IPS-NIHi7 (cell line): ENCODE data around the gene CENPS.
"Not testable (repeated sequence)": the region's sequence is repeated elsewhere in the genome, so short reads cannot be mapped to it uniquely, and the experiment has no call there.

Experiments
- DNase-seq: peaks from one replicate; pipeline ENCODE4 v3.0.0; 2012; ENCODE audit warnings: mixed read lengths; ENCODE audit errors: extremely low spot score

CENPS gene

DNA sequence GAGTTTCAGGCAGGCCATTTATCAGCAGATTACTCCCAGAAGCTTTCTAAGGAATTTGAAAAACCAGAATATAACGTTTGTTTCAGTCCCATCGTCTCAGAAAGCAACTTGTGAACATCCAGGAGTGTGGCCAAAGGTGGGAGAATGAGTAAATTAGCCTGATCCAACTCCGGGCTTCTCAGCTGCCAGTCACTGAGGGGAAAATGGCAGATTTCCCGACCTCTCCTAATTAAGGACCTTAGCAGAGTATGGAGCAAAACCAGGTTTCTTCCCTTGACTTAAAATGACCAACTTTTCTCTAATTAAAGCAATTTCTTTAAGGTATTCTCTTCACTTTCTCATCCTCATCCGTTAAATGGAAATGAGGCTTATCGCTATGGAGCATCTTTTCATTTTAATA is 20.6 kb downstream of the CENPS start:
- no peak for DNase-seq

DNA sequence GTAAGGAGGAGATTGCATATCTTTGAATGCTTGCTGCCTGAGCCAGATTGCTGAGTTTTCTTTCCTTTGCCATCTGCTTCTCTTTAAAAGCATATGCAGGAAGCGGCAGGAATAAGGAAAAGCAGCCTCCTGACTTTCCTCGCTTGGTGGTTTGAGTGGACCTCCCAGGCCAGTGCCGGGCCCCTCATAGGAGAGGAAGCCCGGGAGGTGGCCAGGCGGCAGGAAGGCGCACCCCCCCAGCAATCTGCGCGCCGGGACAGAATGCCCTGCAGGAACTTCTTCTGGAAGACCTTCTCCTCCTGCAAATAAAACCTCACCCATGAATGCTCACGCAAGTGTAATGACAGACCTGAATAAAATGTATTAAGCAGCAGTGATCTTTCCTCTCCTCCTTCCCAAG is 21.1 kb downstream of the CENPS start:
- DNase-seq = peak; percentile 33

DNA sequence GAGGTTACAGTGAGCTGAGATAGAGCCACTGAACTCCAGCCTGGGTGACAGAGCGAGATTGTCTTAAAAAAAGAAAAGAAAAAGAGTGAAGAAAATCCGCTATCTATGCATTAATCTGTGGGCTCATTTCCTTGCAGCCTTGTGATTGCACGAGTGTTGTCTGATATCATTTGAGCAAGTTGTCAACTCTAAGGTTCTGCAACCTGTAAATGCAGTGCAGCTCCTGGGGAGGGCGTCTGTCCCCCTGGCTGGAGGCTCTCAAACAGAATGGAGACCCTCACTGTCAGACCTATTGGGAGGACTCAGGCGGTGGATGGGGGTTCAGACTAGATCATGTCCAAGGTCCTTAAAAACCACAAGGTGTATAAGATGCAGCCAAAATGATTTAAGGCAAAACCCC is 25.8 kb downstream of the CENPS start:
- no peak for DNase-seq

DNA sequence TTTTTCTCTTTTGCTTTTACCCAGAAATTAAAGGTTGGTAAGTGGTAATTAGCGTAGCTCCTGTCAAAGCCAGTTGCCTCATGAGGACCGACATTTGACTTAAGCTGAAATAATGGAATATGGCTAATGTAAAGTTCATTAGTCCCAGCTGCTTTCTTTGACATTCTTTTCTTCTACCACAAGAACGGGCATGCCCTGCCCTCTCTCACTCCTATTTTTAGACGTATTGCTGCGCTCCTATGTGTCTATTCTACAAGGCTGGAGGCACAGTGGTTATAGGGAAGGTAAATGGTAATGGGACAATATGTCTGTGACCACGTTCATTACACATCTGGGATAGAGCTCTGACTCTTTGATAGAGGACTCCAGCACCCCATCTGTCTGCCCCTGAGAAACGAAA is 26.4 kb downstream of the CENPS start:
- no peak for DNase-seq

DNA sequence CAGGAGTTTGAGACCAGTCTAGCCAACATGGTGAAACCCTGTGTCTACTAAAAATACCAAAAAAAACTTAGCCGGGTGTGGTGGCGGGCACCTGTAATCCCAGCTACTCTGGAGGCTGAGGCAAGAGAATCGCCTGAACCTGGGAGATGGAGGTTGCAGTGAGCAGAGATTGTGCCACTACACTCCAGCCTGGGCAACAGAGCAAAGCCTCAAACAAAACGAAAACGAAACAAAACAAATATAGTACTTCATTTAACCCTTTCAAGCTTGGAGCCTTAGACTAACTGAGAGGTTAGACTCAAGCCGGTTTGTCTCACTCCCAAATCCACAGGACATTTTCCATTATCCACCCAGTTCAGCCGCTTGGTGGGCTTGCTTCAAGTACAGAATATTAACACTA is 27.2 kb downstream of the CENPS start:
- DNase-seq = not testable (repeated sequence)

DNA sequence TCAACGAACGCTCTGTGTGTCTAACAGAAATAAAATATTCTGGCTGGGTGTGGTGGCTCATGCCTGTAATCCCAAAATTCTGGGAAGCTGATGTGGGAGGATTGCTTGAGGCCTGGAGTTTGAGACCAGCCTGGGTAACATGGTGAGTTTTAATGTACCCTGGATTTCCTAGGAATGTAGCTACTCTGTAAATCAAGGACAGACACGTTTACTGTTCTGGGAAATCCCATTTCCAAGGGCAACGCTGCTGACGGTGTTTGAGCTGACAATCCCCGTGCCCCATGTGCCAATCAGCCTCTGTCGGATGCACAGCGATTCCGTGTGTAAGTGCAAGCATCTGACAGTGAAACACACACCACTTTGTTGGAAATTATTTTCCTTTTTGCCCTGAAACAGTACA is 27.6 kb downstream of the CENPS start:
- DNase-seq = no peak

DNA sequence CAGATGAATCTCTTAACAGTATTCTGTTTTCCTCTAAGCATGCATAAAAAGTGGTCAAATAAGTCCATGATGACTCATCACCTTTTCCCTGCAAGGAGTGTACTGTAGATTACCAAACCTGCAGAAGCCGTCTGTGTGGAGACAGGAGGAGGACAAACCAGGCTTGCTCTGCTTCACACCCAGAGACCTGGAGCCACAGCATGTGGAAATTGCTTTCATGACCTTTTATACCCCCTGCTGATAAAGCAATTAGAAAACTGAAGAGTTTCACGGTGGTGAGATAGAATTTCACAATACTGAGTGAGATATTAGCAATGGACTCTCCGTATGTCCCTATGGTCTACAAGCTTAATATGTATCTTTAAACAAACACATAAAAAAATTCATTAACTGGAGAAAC is 29.0 kb downstream of the CENPS start:
- DNase-seq = no peak

DNA sequence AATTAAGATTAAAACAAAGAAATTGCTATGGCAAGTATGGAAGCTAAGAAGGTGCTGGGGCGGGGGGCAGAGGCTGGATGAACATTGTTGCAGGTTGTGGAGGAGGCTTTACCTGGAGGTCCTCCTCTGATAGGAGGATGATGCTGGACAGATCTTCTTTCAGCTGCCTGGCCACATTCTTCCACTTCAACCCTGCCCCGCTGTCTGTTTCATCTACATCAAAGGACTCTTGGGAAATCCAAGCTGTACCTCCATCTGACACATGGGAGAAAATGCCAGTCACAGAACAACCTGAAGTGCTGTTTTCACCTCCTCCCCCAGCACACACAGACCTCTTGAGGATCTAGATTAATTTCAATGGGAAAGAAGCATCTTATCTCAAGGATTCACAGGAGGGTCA is 36.8 kb downstream of the CENPS start:
- DNase-seq = no peak

DNA sequence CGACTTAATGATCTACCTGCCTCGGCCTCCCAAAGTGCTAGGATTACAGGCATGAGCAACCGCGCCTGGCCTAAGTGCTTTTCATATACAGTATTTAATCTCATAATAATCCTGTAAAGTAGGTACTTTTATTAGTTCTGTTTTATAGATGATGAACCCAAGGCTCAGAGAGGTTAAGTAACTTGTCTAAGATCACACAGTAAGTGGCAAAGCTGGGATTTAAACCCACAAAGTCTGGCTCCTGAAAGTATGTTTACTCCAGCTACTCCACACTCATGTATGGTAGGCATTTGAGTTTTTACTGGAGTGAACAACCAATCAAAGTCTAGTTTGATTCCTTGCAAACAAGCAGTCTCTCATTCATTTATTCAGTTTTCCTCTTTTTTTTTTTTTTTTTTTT is 39.8 kb downstream of the CENPS start:
- DNase-seq = no peak

DNA sequence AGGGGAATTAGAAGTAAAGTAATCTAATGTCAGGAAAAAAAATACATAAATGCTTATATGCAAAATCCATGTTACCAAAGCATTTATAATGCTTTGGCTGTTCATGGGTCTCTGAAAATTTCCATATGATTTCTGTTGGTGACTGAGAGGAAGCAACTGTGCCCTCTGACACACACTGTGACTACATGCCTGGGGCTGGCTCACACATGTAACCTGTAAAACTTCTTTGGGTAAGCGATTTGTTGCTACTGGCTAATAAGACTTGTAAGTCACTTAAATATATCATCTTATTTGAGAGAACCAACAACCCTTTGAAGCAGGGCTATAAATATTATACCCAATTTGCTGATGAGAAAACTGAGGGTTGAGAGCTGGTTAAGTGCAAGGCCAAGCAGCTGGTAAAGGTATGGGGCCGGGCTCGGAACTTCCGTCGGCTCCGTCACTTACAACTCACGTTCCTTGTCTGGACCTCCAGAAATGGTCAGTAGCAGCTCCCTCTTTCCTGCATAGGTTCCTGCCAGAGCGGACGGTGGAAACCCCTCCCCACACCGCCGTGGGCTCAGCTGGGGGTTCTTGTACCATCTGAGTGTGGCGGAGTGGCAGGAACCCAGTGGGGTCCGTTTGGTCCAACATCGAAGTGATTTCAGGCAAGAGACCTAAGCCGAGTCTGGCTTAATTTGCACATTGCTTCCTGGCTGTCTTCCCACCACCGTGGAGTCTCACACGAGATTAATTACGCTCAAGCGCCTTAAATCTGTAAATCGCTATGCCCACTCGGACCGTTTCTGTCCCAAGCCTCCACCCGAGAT is 41.4 kb downstream of the CENPS start:
- no peak for DNase-seq

DNA sequence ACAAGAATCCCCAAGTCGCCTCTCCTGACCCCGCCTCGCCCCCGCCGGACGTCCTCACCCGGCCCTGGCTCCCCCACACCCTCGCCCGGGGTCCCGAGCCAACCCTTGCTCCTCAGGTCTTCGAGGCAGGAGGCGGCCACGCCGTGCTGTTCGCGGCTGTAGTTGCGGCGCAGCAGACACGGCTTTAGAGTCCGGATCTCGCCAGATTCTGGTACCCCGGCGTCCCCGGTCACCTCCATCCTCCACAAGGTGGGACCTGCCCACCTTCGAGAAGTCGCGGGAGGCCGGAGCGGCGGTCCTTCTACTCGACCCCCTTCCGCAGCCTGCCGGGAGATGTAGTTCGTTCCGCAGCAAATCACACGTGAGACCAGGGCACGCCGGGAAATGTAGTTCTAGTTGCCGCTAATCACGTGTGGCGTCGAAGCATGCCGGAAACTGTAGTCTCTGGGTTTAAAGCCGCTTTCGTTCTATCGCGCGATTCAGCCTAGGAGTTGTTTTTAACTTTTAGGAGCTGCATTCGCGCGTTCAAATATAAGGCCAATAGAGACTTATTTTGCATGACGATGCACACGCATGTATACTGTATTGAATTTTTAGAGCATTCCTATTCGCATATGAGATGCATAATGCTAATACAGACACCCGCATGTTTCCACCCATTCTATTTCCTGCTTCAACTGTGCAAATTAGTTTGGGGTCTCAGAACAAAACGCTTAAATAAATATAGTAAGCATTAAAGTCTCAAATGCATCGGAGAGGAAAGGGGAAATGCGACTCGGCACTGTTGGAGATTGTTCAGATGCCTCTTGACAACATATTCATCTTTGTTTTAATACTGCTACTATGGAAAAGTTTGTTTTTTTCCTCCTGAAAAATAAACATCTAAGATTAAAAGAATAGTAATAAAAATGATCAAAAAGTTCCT is 42.2 kb downstream of the CENPS start, which contains the start of gene DFFA:
DFFA (minus strand) TSS at position 310 of the 925 bp plus-strand sequence; CDS start at position 239, 71 bp downstream.
- peak; percentile 96 for DNase-seq

DNA sequence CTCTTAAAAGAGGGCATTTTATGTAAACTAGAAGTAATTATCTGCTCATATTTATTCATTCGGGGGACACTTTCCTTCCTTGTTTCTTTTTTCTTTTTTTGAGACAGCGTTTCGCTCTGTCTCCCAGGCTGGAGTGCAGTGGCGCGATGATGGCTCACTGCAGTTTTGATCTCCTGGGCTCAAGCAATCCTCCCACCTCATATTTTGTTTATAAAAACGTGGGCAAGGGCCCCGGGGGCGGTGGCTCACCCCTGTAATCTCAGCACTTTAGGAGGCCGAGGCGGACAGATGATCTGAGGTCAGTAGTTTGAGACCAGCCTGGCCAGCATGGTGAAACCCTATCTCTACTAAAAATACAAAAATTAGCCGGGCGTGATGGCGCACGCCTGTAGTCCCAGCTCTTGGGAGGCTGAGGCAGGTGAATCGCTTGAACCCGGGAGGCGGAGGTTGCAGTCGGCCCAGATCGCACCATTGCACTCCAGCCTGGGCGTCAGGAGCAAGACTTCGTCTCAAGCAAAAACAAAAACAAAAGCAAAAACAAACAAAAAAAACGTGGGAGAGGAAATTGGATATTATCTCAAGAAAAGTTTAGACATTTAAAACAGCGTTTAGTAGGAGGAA is 43.0 kb downstream of the CENPS start:
- DNase-seq = no peak

DNA sequence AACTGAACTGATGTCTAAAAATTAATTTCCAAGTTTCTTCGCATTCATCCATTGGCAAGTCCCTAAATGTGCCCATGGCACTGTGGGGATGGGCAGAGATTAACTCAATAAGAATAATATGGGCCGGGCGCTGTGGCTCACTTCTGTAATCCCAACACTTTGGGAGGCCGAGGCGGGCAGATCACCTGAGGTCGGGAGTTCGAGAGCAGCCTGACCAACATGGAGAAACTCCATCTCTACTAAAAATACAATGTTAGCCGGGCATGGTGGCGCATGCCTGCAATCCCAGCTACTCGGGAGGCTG is 44.0 kb downstream of the CENPS start:
- not testable (repeated sequence) for DNase-seq

DNA sequence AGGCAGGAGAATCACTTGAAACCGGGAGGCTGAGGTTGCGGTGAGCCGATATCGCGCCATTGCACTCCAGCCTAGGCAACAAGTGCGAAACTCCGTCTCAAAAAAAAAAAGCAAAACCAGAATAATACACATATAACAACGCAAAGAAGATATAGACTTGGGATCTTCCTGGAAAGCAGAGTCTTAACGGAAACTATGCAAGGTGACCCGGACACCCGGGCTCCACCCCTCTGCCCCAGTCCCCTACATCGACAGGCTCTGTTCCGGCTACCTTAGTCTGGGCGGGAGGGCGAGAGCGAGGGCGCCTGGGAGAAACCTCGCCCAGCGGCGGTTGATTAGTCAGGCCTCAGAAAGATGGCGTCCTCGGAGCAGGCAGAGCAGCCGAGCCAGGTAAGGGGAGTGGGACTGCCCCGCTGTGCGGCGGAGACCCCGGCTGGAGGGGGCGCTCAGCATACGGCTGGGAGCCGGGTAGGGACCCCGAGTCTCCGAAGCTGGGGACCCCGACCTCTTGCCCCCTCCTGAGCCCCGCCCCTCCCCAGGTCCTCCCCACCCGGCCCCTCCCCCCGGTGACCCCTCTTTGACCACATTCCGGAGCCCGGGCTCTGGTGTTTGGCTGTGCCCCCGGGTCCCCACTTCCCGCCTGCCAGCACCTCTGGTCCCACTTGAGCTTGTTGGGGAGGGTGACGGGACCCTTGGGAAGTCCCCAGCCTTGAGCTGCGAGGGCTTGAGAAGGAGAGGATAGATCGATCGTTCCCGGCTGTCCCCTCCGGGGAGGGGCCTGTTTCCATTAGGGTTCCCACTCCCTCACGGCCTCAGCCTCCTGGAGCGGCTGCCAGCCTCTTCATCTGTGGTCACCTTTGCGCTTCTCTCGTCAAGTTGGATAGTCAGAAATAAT is 44.6 kb downstream of the CENPS start, which contains the start of gene PEX14:
PEX14 (plus strand) TSS at position 338 of the 895 bp plus-strand sequence; CDS start at position 355, 17 bp downstream.
- peak; percentile 96 for DNase-seq

DNA sequence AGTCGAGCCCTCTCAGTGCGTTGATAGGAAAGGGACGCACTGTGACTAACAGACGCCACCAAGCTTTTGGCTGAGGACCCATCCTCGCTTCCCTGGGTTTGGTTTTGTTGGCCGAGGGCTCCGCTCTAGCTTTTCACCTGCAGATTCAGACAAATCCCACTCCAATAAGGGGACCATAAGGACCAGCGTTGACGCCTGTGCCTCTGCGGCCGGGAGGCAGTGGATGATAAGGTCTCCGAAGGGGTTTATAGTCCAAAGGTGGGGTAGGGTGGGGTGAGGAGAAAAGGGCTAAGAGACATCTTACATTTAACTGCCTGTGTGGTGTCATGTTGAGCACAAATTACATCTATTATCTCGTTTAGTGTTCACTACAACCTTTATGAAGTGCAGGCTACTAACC is 45.3 kb downstream of the CENPS start:
- no peak for DNase-seq

DNA sequence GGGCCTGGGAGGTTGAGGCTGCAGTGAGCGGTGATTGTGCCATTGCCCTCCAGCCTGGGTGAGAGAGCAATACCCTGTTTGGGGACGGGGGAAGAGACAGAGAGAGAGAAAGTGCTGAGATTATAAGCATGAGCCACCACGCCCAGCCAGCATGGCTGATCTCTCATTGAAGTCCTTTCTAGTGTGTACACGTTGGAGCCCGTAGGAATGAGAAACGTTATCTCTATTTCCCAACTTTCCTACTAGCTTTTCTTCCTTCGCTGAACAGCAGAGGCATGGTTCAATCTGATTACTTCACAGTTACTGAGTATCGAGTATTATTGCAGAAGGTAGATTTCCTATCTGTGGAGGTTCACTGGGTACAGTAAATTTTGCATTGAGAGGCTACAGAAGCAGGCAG is 49.1 kb downstream of the CENPS start:
- no peak for DNase-seq

DNA sequence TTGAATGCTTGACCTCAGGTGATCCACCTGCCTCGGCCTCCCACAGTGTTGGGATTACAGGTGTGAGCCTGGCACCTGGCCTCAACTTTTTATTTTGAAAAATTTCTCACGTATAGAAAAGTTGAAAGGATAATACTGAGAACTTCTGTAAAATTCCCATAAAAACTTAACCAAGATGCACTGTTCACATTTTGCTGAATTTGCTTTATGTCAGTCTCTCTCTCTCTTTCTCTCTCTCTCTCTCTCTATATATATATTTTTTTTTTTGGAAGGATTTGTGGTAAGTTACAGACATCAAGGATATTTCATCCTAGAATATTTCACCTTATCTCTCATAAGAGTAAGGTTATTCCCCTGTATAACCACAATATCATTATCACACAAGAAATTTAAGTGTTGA is 50.4 kb downstream of the CENPS start:
- no peak for DNase-seq

DNA sequence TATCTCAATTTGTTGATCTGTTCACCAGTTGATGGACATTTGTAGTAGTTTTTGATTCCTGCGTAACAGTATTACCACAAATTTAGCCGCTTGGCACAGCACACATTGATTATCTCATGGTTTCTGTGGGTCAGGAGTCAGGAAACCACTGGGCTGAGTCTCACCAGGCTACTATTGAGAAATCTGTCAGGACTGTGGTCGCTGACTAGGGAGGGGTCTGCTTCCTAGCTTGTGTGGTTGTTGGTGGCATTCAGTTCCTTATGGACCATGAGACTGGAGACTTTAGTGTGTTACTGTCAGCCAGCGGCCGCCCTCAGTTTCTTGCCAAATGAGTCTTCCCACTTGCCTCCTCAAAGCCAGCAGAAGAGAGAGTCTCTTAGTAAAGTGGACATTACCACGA is 54.3 kb downstream of the CENPS start:
- DNase-seq = no peak

DNA sequence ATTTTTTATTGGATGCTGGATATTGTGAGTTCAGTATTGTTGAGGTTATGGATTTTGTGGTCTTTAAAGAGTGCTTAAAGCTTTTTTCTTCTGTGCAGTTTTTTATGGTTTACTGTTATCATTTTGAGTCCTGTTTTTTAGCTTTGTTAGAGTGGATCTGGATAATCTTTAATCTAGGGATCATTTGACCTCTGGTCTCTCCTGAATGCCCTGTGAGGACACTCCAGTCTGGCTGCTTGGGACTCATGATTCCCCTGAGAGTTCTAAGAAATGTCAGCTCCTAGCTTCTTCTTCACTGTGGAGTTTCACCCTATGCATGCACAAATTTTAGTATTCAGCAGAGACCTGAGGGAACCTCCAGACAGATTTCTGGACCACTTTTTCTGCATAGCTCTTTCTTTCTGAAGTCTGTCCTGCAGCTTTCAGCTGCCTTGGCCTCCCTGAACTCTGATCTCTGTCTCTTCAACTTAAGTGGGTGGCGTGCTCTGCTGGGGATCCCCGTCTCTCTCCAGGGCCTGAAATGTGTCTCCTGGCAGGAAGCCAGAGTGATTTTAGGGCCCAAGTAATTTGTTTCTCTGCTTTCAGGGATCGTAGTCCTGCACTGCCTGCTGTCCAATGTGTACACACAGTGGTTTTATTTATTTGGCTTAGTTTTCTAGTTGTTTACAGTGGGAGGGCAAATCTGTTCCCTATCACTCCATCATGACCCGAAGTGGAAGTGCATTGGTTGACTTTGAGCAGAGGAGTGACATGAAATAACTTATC is 59.2 kb downstream of the CENPS start:
- no peak for DNase-seq

DNA sequence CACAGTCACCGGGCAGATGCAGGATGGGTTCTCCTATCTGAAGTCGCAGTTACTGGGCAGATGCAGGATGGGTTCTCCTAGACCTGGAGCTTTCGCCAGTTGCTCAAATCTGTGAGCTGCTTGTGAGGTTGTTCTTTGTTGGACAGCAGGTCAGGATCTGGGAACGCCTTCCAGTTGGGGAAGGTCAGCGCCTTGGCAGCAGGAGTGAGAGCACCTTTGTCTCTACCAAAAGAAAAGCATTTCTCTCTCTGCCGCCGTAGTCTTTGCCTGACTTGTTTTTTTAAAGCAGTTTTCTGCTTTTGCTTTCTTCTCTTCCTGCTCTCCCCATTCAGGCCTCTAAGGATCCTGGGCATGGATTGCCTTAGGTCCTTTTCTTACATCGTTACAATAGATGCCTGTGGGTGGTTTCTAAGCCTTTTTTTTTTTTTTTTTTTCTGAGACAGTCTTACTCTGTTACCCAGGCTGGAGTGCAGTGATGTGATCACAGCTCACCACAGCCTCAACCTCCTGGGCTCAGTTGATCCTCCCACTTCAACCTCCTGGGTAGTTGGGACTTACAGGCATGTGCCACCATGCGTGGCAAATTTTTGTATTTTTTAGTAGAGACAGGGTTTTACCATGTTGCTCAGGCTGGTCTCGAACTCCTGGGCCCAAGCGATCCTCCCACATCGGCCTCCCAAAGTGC is 60.2 kb downstream of the CENPS start:
- DNase-seq = no peak
